Vagina (tissue), 2 donors: ENCODE data around the gene PRKAR1B.

Experiments used
- CTCF ChIP-seq, 3 experiments: fragments of 450-650 bp in 2 of 3; fragments of 200-600 bp in 1 of 3; sonication (generic) in 1 of 3; IDR thresholded peaks; one replicate each; pipeline ENCODE4 v1.5.1; 2017 to 2019; ENCODE audit warnings: antibody characterized with exemption in 3 of 3, mild to moderate bottlenecking in 2 of 3, moderate library complexity in 2 of 3
- POLR2A ChIP-seq, 2 donors: fragments of 450-650 bp; IDR thresholded peaks; one replicate each; pipeline ENCODE4 v1.6.1; 2017; ENCODE audit warnings: antibody characterized with exemption in 2 of 2, mild to moderate bottlenecking in 2 of 2, moderate library complexity in 2 of 2
- POLR2AphosphoS5 ChIP-seq, 2 donors: sonication (generic); formaldehyde crosslinking; IDR thresholded peaks; one replicate each; pipeline ENCODE4 v1.9.0; 2017; ENCODE audit warnings: antibody characterized with exemption in 2 of 2, mild to moderate bottlenecking in 2 of 2, low read depth in 1 of 2; ENCODE audit not compliant: insufficient read depth in 1 of 2

- TF ChIP-seq CTCF (IDR thresholded peaks at IDR 0.05) (no peak), POLR2AphosphoS5 (IDR thresholded peaks at IDR 0.05; ENCODE audit: insufficient read depth in 1 of 2, low read depth in 1 of 2) (no peak), POLR2A (IDR thresholded peaks at IDR 0.05) (no peak)
Measured at GRCh38 chr7:646951-647350, 80.1 kb downstream of the PRKAR1B start.
